GM23338 (cell line): ENCODE data around the gene PNPLA7. TPM values are rescaled to one million over a fixed set of nuclear protein-coding genes. Genes with fewer than 3 reads are reported as not detected.

Source experiments
- ATAC-seq: fragments of 200-7000 bp; cut with Tn5 transposase; 3 replicates; pipeline ENCODE4 v1.9.1; 2020
- DNase-seq: peaks from one replicate; pipeline ENCODE4 v3.0.0-alpha.2; 2015; ENCODE audit warnings: low spot score
- H2AFZ ChIP-seq: fragments of 200-600 bp; sonication (generic); 2 replicates; pipeline ENCODE4 v1.8.0; 2016; ENCODE audit warnings: antibody characterized with exemption, mild to moderate bottlenecking, moderate library complexity
- H3F3A ChIP-seq: fragments of 200-600 bp; sonication (generic); replicated peaks from 2 replicates; pipeline ENCODE4 v1.8.0; 2017; ENCODE audit warnings: antibody characterized with exemption, mixed run types, low read depth
- H3K27ac ChIP-seq: fragments of 200-600 bp; sonication (generic); 2 replicates; pipeline ENCODE4 v1.6.1; 2016; ENCODE audit warnings: low read depth
- H3K27me3 ChIP-seq: fragments of 200-600 bp; sonication (generic); 2 replicates; pipeline ENCODE4 v1.8.0; 2016; ENCODE audit warnings: mild to moderate bottlenecking, mixed run types, moderate library complexity; ENCODE audit not compliant: insufficient read depth
- H3K36me3 ChIP-seq: fragments of 200-600 bp; sonication (generic); 2 replicates; pipeline ENCODE4 v1.8.0; 2016; ENCODE audit warnings: mild to moderate bottlenecking; ENCODE audit not compliant: insufficient read depth
- H3K4me1 ChIP-seq: fragments of 200-600 bp; sonication (generic); 2 replicates; pipeline ENCODE4 v1.8.0; 2016; ENCODE audit warnings: mild to moderate bottlenecking, moderate library complexity; ENCODE audit not compliant: insufficient read depth
- H3K4me2 ChIP-seq: fragments of 200-600 bp; sonication (generic); 2 replicates; pipeline ENCODE4 v1.7.1; 2017; ENCODE audit warnings: mixed run types
- H3K4me3 ChIP-seq: fragments of 200-600 bp; sonication (generic); 2 replicates; pipeline ENCODE4 v1.6.1; 2016; ENCODE audit warnings: mixed run types
- H3K79me2 ChIP-seq: fragments of 200-600 bp; sonication (generic); replicated peaks from 2 replicates; pipeline ENCODE4 v1.8.0; 2017; ENCODE audit warnings: mild to moderate bottlenecking; ENCODE audit not compliant: insufficient read depth
- H3K9me2 ChIP-seq: fragments of 200-600 bp; sonication (generic); 2 replicates; pipeline ENCODE4 v1.8.0; 2017; ENCODE audit not compliant: insufficient read depth
- H4K20me1 ChIP-seq: fragments of 200-600 bp; sonication (generic); replicated peaks from 2 replicates; pipeline ENCODE4 v1.8.0; 2017; ENCODE audit warnings: mild to moderate bottlenecking; ENCODE audit not compliant: insufficient read depth
- H3K27ac Mint-ChIP-seq: 2 replicates; pipeline ENCODE4 v1.8.0; 2020; ENCODE audit warnings: inconsistent platforms, mild to moderate bottlenecking, moderate library complexity, mixed read lengths
- H3K27me3 Mint-ChIP-seq: 3 replicates; pipeline ENCODE4 v1.8.0; 2022; ENCODE audit warnings: low read depth, mild to moderate bottlenecking, moderate library complexity, mixed read lengths, inconsistent platforms; ENCODE audit not compliant: insufficient read depth, poor library complexity
- H3K36me3 Mint-ChIP-seq: 3 replicates; pipeline ENCODE4 v1.8.0; 2021; ENCODE audit warnings: low read depth, mild to moderate bottlenecking, inconsistent platforms, moderate library complexity, mixed read lengths
- H3K4me1 Mint-ChIP-seq: 3 replicates; pipeline ENCODE4 v1.8.0; 2020; ENCODE audit warnings: mild to moderate bottlenecking, inconsistent platforms, mixed read lengths
- H3K4me3 Mint-ChIP-seq: 3 replicates; pipeline ENCODE4 v1.8.0; 2021; ENCODE audit warnings: moderate library complexity, mild to moderate bottlenecking, inconsistent platforms, mixed read lengths
- H3K9me3 Mint-ChIP-seq: 3 replicates; pipeline ENCODE4 v1.8.0; 2020; ENCODE audit warnings: moderate library complexity, mild to moderate bottlenecking, inconsistent platforms, mixed read lengths
- CREB1 ChIP-seq: fragments of 250-450 bp; sonication (Bioruptor Pico); IDR thresholded peaks from 2 replicates; pipeline ENCODE4 v1.5.0; 2020; ENCODE audit warnings: low read depth, mild to moderate bottlenecking, moderate library complexity
- CTCF ChIP-seq, 2 experiments: fragments of 200-600 bp in 1 of 2; sonication (generic) in 1 of 2; conservative IDR thresholded peaks; 2 replicates each; pipeline versions ENCODE4 v1.5.1 to v1.6.1; 2016 to 2017; ENCODE audit warnings: antibody characterized with exemption in 2 of 2, low read depth in 2 of 2, mild to moderate bottlenecking in 2 of 2, moderate library complexity in 1 of 2
- ETS1 ChIP-seq: IDR thresholded peaks from 2 replicates; pipeline ENCODE4 v1.6.1; 2016; ENCODE audit warnings: antibody characterized with exemption
- EZH2 ChIP-seq: fragments of 200-600 bp; sonication (generic); IDR thresholded peaks from one replicate; pipeline ENCODE4 v1.8.0; 2017; ENCODE audit warnings: antibody characterized with exemption, mild to moderate bottlenecking, low read depth; ENCODE audit not compliant: unreplicated experiment
- JUNB ChIP-seq: IDR thresholded peaks from one replicate; pipeline ENCODE4 v1.6.1; 2016; ENCODE audit warnings: antibody characterized with exemption; ENCODE audit not compliant: unreplicated experiment
- NANOG ChIP-seq: IDR thresholded peaks from 2 replicates; pipeline ENCODE4 v1.6.1; 2016; ENCODE audit warnings: antibody characterized with exemption, borderline replicate concordance
- STAT1 ChIP-seq: IDR thresholded peaks from one replicate; pipeline ENCODE4 v1.6.1; 2016; ENCODE audit warnings: antibody characterized with exemption; ENCODE audit not compliant: unreplicated experiment
- ZNF114 ChIP-seq: fragments of 250-450 bp; sonication (Bioruptor Pico); IDR thresholded peaks from 2 replicates; pipeline ENCODE4 v1.5.0; 2020; ENCODE audit warnings: mild to moderate bottlenecking, moderate library complexity
- ZNF331 ChIP-seq: fragments of 250-450 bp; sonication (Bioruptor Pico); IDR thresholded peaks from 2 replicates; pipeline ENCODE4 v1.5.0; 2020; ENCODE audit warnings: low read depth, mild to moderate bottlenecking, moderate library complexity
- polyA plus RNA-seq: library from polyadenylated mRNA; unstranded; fragments of >200 nt; fragmentation: Nextera tagmentation; extraction: Ambion mirVana; gene quantifications from 2 replicates; pipeline ENCODE4 v1.2.1, GENCODE V29; 2016
- total RNA-seq: library from RNA; depleted of rRNA; stranded (reverse); fragments of >200 nt; shearing (Covaris generic); gene quantifications from 2 replicates; pipeline ENCODE4 v1.2.3, GENCODE V29; 2014
- TF ChIP-seq, protein P1 (sequence below): IDR thresholded peaks from one replicate; pipeline ENCODE4 v1.6.1; 2018; ENCODE audit warnings: antibody characterized with exemption; ENCODE audit not compliant: unreplicated experiment

The PNPLA7 gene
- total and polyA plus RNA-seq, 2 experiments from 2014 or later = 0.45 to 0.80 TPM

GRCh38 chr9:137467896-137468295 is 82.3 kb downstream of the PNPLA7 start:
- H4K20me1 ChIP-seq = no peaks in the 10 kb centered on the region
- DNase-seq = no peak
- no peak overlapping the region for H3K4me3 Mint-ChIP-seq
- H3K79me2 ChIP-seq = no peaks in the 10 kb centered on the region
- H3K4me2 ChIP-seq = no peak overlapping the region
- no peak overlapping the region for H3K27ac Mint-ChIP-seq
- no peaks in the 10 kb centered on the region for H3K27me3 ChIP-seq
- H3F3A ChIP-seq = no peaks in the 10 kb centered on the region
- no peak for ATAC-seq
- H2AFZ ChIP-seq = no peak overlapping the region
- H3K4me1 Mint-ChIP-seq = no peaks in the 10 kb centered on the region
- no peak overlapping the region for H3K27ac ChIP-seq
- H3K36me3 ChIP-seq = no peaks in the 10 kb centered on the region
- peaks cover 8% of the 10 kb centered on the region for H3K27me3 Mint-ChIP-seq
- H3K4me1 ChIP-seq = no peaks in the 10 kb centered on the region
- no peaks in the 10 kb centered on the region; the same call in 2 of the 3 replicates for H3K36me3 Mint-ChIP-seq
- H3K9me3 Mint-ChIP-seq = peaks cover 2% of the 10 kb centered on the region
- TF ChIP-seq CREB1 (no peak), ZNF114 (no peak), EZH2 (no peak), JUNB (no peak), ZNF331 (CRISPR knock-in tag) (no peak), NANOG (no peak)
- H3K9me2 ChIP-seq = no peaks in the 10 kb centered on the region
- no peak overlapping the region for H3K4me3 ChIP-seq

DNA sequence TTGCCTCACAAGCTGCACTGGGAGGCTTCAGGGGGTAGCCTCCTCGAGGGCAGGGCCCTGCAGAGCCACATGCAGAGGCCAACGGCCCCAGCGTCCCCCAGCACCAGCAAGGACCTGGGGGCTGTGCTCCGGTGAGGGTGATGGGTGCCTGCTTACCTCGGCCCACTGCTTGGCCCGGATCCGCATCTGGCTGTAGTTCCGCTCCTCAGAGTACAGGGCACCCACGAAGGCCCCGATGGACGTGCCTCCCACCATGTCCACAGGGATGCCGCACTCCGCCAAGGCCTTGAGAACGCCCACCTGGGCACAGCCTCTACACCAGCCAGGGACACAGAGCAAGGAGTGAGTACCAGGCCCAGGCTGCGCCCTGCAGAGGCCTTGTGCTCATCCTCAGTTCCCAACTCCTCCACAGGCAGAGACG is 83.0 kb downstream of the PNPLA7 start:
- H3K27ac Mint-ChIP-seq = no peak overlapping the region
- Histone ChIP-seq H4K20me1 (no peaks in the 10 kb centered on the region), H3K79me2 (no peaks in the 10 kb centered on the region), H3K27me3 (no peaks in the 10 kb centered on the region), H3K9me2 (no peaks in the 10 kb centered on the region), H3K27ac (no peak overlapping the region), H3K4me2 (no peak overlapping the region), H3K4me1 (no peaks in the 10 kb centered on the region), H3F3A (no peaks in the 10 kb centered on the region), H3K36me3 (no peaks in the 10 kb centered on the region), H2AFZ (no peak overlapping the region), H3K4me3 (no peak overlapping the region)
- DNase-seq (no peak), ATAC-seq (no peak)
- H3K9me3 Mint-ChIP-seq = no peaks in the 10 kb centered on the region; the same call in 2 of the 3 replicates
- no peak overlapping the region for H3K4me3 Mint-ChIP-seq
- peaks cover 8% of the 10 kb centered on the region for H3K27me3 Mint-ChIP-seq
- H3K4me1 Mint-ChIP-seq = no peaks in the 10 kb centered on the region
- H3K36me3 Mint-ChIP-seq = no peaks in the 10 kb centered on the region; the same call in 2 of the 3 replicates
- TF ChIP-seq CTCF (conservative IDR thresholded peaks at IDR 0.05; ENCODE audit: low read depth in 2 of 2) (no peak), CREB1 (no peak), JUNB (no peak), STAT1 (no peak), NANOG (no peak), ETS1 (no peak)
- TF ChIP-seq, protein P1, sequence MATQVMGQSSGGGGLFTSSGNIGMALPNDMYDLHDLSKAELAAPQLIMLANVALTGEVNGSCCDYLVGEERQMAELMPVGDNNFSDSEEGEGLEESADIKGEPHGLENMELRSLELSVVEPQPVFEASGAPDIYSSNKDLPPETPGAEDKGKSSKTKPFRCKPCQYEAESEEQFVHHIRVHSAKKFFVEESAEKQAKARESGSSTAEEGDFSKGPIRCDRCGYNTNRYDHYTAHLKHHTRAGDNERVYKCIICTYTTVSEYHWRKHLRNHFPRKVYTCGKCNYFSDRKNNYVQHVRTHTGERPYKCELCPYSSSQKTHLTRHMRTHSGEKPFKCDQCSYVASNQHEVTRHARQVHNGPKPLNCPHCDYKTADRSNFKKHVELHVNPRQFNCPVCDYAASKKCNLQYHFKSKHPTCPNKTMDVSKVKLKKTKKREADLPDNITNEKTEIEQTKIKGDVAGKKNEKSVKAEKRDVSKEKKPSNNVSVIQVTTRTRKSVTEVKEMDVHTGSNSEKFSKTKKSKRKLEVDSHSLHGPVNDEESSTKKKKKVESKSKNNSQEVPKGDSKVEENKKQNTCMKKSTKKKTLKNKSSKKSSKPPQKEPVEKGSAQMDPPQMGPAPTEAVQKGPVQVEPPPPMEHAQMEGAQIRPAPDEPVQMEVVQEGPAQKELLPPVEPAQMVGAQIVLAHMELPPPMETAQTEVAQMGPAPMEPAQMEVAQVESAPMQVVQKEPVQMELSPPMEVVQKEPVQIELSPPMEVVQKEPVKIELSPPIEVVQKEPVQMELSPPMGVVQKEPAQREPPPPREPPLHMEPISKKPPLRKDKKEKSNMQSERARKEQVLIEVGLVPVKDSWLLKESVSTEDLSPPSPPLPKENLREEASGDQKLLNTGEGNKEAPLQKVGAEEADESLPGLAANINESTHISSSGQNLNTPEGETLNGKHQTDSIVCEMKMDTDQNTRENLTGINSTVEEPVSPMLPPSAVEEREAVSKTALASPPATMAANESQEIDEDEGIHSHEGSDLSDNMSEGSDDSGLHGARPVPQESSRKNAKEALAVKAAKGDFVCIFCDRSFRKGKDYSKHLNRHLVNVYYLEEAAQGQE = no peak
